HG03575 (cell line): ENCODE measurements around the gene TMEM151B.
A peak's percentile ranks its signal among the peaks of the same experiment; 100 is the strongest.
"Not testable (repeated sequence)": the region's sequence is repeated elsewhere in the genome, so short reads cannot be mapped to it uniquely, and the experiment has no call there.

Source experiments
- ATAC-seq: cut with Tn5 transposase; IDR thresholded peaks from one replicate; pipeline ENCODE4 v1.9.1; 2021; ENCODE audit not compliant: unreplicated experiment, insufficient number of reproducible peaks, low FRiP score; ENCODE audit errors: extremely low read depth

TMEM151B gene

GRCh38 chr6:44312901-44313788 is 42.9 kb downstream of the TMEM151B start, which contains the start of gene AARS2:
Gene AARS2 (minus strand): TSS chr6:44313347. CDS start chr6:44313323, 24 bp downstream.
- peak; percentile 72 for ATAC-seq

- ATAC-seq = not testable (repeated sequence)
Observed at GRCh38 chr6:44314657-44315056, 44.4 kb downstream of the TMEM151B start.

- no peak for ATAC-seq
Observed at GRCh38 chr6:44315516-44315915, 45.3 kb downstream of the TMEM151B start.

GRCh38 chr6:44315951-44316350 is 45.7 kb downstream of the TMEM151B start:
- no peak for ATAC-seq

- ATAC-seq = no peak
Observed at GRCh38 chr6:44316481-44316880, 46.2 kb downstream of the TMEM151B start.

- ATAC-seq = not testable (repeated sequence)
Observed at GRCh38 chr6:44317136-44317631, 46.9 kb downstream of the TMEM151B start.

- no peak for ATAC-seq
Observed at GRCh38 chr6:44321210-44321609, 51.0 kb downstream of the TMEM151B start.

GRCh38 chr6:44327096-44327495 is 56.8 kb downstream of the TMEM151B start:
- no peak for ATAC-seq

GRCh38 chr6:44327760-44328159 is 57.5 kb downstream of the TMEM151B start:
- ATAC-seq = no peak

GRCh38 chr6:44328203-44328602 is 58.0 kb downstream of the TMEM151B start:
- ATAC-seq = not testable (repeated sequence)

- ATAC-seq = no peak
Observed at GRCh38 chr6:44329858-44330257, 59.6 kb downstream of the TMEM151B start.

GRCh38 chr6:44332585-44332984 is 62.3 kb downstream of the TMEM151B start:
- ATAC-seq = no peak

- ATAC-seq = no peak
Observed at GRCh38 chr6:44333273-44333919, 63.1 kb downstream of the TMEM151B start.

- no peak for ATAC-seq
Observed at GRCh38 chr6:44333942-44334341, 63.7 kb downstream of the TMEM151B start.

GRCh38 chr6:44335631-44336030 is 65.4 kb downstream of the TMEM151B start:
- no peak for ATAC-seq

GRCh38 chr6:44338228-44339122 is 68.2 kb downstream of the TMEM151B start:
- no peak for ATAC-seq

GRCh38 chr6:44339301-44339700 is 69.1 kb downstream of the TMEM151B start:
- ATAC-seq = no peak

GRCh38 chr6:44339763-44340625 is 69.7 kb downstream of the TMEM151B start:
- ATAC-seq = no peak
